HEK293 (cell line): Measurements from ENCODE around the gene PDIA4.

Experiments used
- ATF2 ChIP-seq: fragments of 450-650 bp; formaldehyde crosslinking; IDR thresholded peaks from 2 replicates; pipeline ENCODE4 v1.5.1; 2016; ENCODE audit warnings: missing biosample characterization, missing genetic modification characterization, low read depth
- CTCF ChIP-seq: fragments of 450-650 bp; formaldehyde crosslinking; IDR thresholded peaks from 2 replicates; pipeline ENCODE4 v1.5.1; 2016; ENCODE audit warnings: missing biosample characterization, missing genetic modification characterization
- HOXC10 ChIP-seq: sonication (generic); formaldehyde crosslinking; IDR thresholded peaks from 2 replicates; pipeline ENCODE4 v1.8.1; 2023; ENCODE audit warnings: mild to moderate bottlenecking, missing genetic modification reagents
- ZNF18 ChIP-seq: fragments of 450-650 bp; formaldehyde crosslinking; IDR thresholded peaks from 2 replicates; pipeline ENCODE4 v1.5.1; 2016; ENCODE audit warnings: missing biosample characterization, missing genetic modification characterization
- ZNF366 ChIP-seq: fragments of 450-650 bp; formaldehyde crosslinking; conservative IDR thresholded peaks from 2 replicates; pipeline ENCODE4 v1.5.1; 2016; ENCODE audit warnings: missing biosample characterization, missing genetic modification characterization

GRCh38 chr7:149053885-149054284 lies 25.6 kb upstream of the PDIA4 start:
- TF ChIP-seq ZNF18 = no peak
- no peak for TF ChIP-seq HOXC10 (CRISPR knock-in tag)
- no peak for TF ChIP-seq CTCF (tag by site-specific recombination)
- TF ChIP-seq ATF2 (tag by site-specific recombination) = no peak
- TF ChIP-seq ZNF366 (tag by site-specific recombination) = no peak
